Gastrocnemius medialis (tissue), 4 donors: ENCODE results near the gene FRG1. TPM values are rescaled to one million over a fixed set of nuclear protein-coding genes. Genes with fewer than 3 reads are reported as not detected.
A peak's percentile ranks its signal among the peaks of the same experiment; 100 is the strongest.
"Not testable (repeated sequence)": the region's sequence is repeated elsewhere in the genome, so short reads cannot be mapped to it uniquely, and the experiment has no call there.

Source experiments
- ATAC-seq, 2 donors: fragments of 150-250 bp; one replicate each; pipeline ENCODE4 v1.9.1; 2016
- DNase-seq, 2 donors: peaks; one replicate each; pipeline ENCODE4 v3.0.0-alpha.2; 2019
- H3K27ac ChIP-seq, 4 donors: fragments of 200-600 bp; sonication (generic); 1 replicate in 1 of 4; 2 replicates in 3 of 4; pipeline ENCODE4 v1.5.1; 2016 to 2018; ENCODE audit warnings: mild to moderate bottlenecking in 2 of 4, moderate library complexity in 1 of 4
- H3K27me3 ChIP-seq, 3 donors: fragments of 200-600 bp; sonication (generic) in 2 of 3; 1 replicate in 1 of 3; 2 replicates in 2 of 3; pipeline versions ENCODE4 v1.5.1 to v1.6.0; 2016 to 2019; ENCODE audit warnings: mild to moderate bottlenecking in 1 of 3, moderate library complexity in 1 of 3
- H3K36me3 ChIP-seq, 2 donors: fragments of 200-600 bp; sonication (generic) in 1 of 2; one replicate each; pipeline ENCODE4 v1.5.1; 2017 to 2018
- H3K4me1 ChIP-seq, 2 donors: fragments of 200-600 bp; sonication (generic) in 1 of 2; one replicate each; pipeline ENCODE4 v1.5.1; 2016 to 2017; ENCODE audit warnings: mild to moderate bottlenecking in 2 of 2
- H3K4me3 ChIP-seq, 4 donors: fragments of 200-600 bp; sonication (generic) in 3 of 4; 1 replicate in 1 of 4; 2 replicates in 3 of 4; pipeline ENCODE4 v1.5.1; 2016 to 2019; ENCODE audit warnings: mild to moderate bottlenecking in 2 of 4
- H3K9me3 ChIP-seq, 3 donors: fragments of 200-600 bp; sonication (generic) in 2 of 3; 1 replicate in 1 of 3; 2 replicates in 2 of 3; pipeline ENCODE4 v1.5.1; 2016 to 2019
- POLR2A ChIP-seq, 2 donors: fragments of 450-650 bp; IDR thresholded peaks; one replicate each; pipeline ENCODE4 v1.6.1; 2017; ENCODE audit warnings: antibody characterized with exemption in 2 of 2, mild to moderate bottlenecking in 2 of 2, moderate library complexity in 2 of 2
- in situ Hi-C, 4 donors: fragments of 200-750 bp; cut with MboI; loops; one replicate each; pipeline versions ENCODE4 v1.15.0 to v1.8.0; 2017; ENCODE audit warnings: low sequenced_read_pairs in 4 of 4
- intact Hi-C: fragments of 100-400 bp; cut with DNase I; formaldehyde crosslinking; loops from one replicate; pipeline ENCODE4 v1.15.1; 2023; ENCODE audit warnings: low total_unique reads
- total RNA-seq, 4 donors: library from RNA; depleted of rRNA; stranded (reverse); fragments of >200 nt; gene quantifications; one replicate each; pipeline versions ENCODE4 v1.1.0 to v1.2.3, GENCODE V29; 2016
- TF ChIP-seq, protein P1 (sequence below), 5 experiments: fragments of 450-650 bp in 3 of 5; fragments of 200-600 bp in 2 of 5; sonication (generic) in 2 of 5; IDR thresholded peaks in 4 of 5; conservative IDR thresholded peaks in 1 of 5; 1 replicate in 4 of 5; 2 replicates in 1 of 5; pipeline ENCODE4 v1.5.1; 2016 to 2019; ENCODE audit warnings: antibody characterized with exemption in 5 of 5, mild to moderate bottlenecking in 3 of 5, moderate library complexity in 3 of 5

Gene FRG1
- total RNA-seq, result 10 to 100 TPM in 3 of 4 donors, 1 to 10 TPM in 1; 9.3 to 39.3 (median 22.9) TPM

DNA sequence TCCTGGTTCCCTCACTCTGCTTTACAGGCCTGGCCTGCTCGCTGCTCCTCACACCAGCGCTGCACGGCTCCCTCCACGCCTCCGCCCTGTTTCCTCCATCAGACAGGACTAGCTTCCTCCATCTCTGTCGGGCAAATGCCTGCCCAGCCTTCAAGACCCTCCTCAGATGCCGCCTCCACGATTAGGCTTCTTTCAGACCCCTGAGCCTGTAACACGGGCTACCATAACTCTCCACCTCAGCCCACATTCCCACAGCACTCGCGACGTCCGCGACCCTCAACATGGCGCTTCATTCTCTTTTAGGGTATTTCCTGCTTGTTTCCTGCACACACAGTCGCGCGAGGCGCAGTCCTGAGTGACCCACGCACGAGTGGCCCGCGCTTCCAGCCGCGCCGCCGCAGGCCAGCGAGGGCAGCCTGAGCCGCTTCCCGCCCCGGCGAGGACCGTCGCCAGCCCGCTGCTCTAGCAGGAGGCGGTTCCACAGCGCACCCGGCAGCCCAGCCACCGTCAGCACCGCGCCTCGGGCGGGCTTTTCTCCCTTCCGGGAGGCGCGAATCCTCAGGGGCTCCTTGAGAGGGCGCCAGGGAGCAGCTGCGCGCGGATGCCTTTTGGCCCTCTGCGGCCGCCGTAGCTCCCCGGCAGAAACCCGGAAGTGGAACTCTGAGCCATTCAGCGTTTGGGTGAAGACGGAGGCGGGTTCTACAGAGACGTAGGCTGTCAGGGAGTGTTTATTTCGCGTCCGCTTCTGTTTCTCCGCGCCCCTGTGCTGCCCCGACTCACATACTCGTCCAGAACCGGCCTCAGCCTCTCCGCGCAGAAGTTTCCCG lies at the start of gene FRG1:
Gene FRG1, plus strand, starts transcription at position 695 of the 827 bp plus-strand sequence. CDS start 138 bp downstream, outside the sequence.
- Histone ChIP-seq H3K4me1 (peaks cover 22 to 26% of the 10 kb centered on the region in 2 donors), H3K36me3 (peaks cover 0 to 4% of the 10 kb centered on the region in 2 donors), H3K27ac (peak within 1 kb of the TSS; percentile 88 to 96 (median 90)), H3K4me3 (peak within 1 kb of the TSS; percentile 82 to 100 (median 85)), H3K9me3 (no peaks in the 10 kb centered on the region), H3K27me3 (no peaks in the 10 kb centered on the region)
- TF ChIP-seq, protein P1, sequence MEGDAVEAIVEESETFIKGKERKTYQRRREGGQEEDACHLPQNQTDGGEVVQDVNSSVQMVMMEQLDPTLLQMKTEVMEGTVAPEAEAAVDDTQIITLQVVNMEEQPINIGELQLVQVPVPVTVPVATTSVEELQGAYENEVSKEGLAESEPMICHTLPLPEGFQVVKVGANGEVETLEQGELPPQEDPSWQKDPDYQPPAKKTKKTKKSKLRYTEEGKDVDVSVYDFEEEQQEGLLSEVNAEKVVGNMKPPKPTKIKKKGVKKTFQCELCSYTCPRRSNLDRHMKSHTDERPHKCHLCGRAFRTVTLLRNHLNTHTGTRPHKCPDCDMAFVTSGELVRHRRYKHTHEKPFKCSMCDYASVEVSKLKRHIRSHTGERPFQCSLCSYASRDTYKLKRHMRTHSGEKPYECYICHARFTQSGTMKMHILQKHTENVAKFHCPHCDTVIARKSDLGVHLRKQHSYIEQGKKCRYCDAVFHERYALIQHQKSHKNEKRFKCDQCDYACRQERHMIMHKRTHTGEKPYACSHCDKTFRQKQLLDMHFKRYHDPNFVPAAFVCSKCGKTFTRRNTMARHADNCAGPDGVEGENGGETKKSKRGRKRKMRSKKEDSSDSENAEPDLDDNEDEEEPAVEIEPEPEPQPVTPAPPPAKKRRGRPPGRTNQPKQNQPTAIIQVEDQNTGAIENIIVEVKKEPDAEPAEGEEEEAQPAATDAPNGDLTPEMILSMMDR (IDR thresholded peaks at IDR 0.05 in 4 of 5, conservative IDR thresholded peaks at IDR 0.05 in 1 of 5), result peak; percentile 76 to 92 (median 82)
- peak; percentile 47 to 56 for TF ChIP-seq POLR2A (IDR thresholded peaks at IDR 0.05)
- ATAC-seq (peak; percentile 99 to 100), DNase-seq (peak; percentile 89 to 93)
- in situ Hi-C loops, result no loop called here
- intact Hi-C loops, result no loop called here

DNA sequence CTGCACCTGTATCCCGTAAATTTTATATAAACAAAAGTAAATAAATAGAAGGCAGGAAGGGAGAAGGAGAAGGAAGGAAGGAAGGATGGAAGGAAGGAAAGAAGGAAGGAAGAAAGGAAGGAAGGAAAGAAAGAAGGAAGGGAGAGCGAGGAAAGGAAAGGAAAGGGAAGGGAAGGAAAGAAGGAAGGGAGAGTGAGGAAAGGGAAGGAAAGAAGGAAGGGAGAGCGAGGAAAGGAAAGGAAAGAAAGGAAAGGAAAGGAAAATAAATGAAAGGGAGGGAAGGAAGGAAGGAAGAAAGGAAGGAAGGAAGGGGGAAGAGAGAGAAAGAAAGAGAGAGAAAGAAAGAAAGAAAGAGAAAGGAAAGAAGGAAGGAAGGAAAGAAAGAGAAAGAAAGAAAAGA lies 43.0 kb upstream of the FRG1 start:
- intact Hi-C loops, result no loop called here

DNA sequence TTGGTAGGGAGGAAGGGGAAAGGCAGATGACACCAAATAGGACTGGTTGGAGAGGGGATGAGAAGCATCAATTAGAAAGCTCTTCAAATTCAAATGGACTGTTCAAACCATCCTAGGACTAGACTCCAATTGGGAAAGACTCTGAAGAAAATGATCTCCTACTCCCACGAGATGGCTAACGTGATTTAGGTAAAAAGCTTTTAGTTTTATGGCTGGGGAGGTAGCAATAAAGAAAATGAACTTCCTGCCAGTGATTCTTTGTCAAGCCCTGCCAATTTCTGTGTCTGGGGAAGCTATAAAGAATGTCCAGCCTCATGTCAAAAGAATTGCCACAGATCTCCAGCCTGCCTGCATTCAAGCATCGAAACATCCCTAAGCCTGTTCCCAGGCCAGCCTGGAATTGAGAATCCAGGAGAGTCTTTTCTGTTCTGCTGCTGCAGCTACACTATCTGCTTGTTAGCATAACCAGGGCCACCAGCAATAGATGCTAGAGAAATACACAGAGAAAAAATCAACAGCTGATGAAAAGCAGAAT lies 41.1 kb upstream of the FRG1 start:
- DNase-seq, in situ Hi-C loops, H3K9me3 ChIP-seq, H3K36me3 ChIP-seq, intact Hi-C loops, H3K4me3 ChIP-seq, ATAC-seq, H3K27me3 ChIP-seq, H3K27ac ChIP-seq, H3K4me1 ChIP-seq: not testable (repeated sequence)

More for the DNA sequence above, 43.0 kb upstream of the FRG1 start:
- H3K27ac ChIP-seq, result no peak overlapping the region
- no peaks in the 10 kb centered on the region for H3K27me3 ChIP-seq
- TF ChIP-seq, protein P1 (IDR thresholded peaks at IDR 0.05 in 4 of 5, conservative IDR thresholded peaks at IDR 0.05 in 1 of 5), result no peak
- TF ChIP-seq POLR2A (IDR thresholded peaks at IDR 0.05), result no peak
- DNase-seq (no peak), ATAC-seq (no peak)
- no peaks in the 10 kb centered on the region for H3K4me1 ChIP-seq
- no peaks in the 10 kb centered on the region for H3K36me3 ChIP-seq
- in situ Hi-C loops, result no loop called here
- H3K4me3 ChIP-seq, result no peak overlapping the region
- H3K9me3 ChIP-seq, result no peaks in the 10 kb centered on the region

DNA sequence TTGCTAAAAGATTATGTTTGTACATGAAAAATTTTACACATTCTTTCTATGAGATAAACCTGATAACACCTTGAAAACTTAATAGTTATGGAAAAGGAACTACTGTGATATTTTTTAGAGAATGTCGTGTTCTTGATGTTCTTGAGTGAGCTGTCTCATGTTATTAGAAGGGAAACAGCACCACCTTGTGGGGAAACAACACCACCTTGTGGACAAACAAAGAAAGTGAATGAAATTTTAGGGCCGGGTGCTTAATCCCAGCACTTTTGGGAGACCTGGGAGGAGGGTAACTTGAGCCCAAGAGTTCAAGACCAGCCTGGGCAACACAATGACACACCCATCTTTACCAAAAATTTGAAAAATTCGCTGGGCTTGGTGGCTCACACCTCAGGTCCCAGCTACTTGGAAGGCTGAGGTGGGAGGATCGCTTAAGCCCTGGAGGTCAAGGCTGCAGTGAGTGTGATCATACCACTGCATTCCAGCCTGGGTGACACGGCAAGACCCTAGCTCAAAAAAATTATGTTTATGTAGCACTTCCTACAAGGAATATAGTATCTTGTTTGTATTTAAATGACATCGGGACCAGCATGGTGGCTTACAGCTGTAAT lies 36.1 kb upstream of the FRG1 start:
- ATAC-seq, intact Hi-C loops, H3K9me3 ChIP-seq, in situ Hi-C loops, H3K36me3 ChIP-seq, H3K27me3 ChIP-seq, DNase-seq, H3K4me3 ChIP-seq, H3K27ac ChIP-seq, H3K4me1 ChIP-seq: not testable (repeated sequence)
- TF ChIP-seq, protein P1 (IDR thresholded peaks at IDR 0.05 in 4 of 5, conservative IDR thresholded peaks at IDR 0.05 in 1 of 5), result peak; percentile 21 to 71 (median 41)

DNA sequence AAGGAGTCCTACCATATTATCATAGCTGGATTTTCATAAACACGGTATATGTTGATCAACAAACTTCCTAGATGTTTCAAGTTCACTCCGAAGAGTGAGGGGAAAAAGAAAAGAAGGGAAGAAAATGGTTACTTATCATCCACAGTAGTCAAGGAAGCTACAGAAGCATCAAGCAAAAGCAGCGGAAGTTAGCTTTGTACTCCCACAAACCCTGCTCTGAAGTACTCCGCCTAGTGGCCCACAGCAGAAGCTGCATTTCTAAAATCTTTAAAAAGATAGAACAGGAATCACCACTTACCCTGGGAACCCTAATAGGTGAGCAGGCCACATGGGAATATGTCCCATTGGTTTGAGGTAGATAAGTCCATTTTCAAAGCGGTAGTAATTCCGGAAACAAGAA lies 28.5 kb upstream of the FRG1 start:
- intact Hi-C loops (no loop called here), in situ Hi-C loops (no loop called here)
- ATAC-seq (no peak), DNase-seq (no peak)
- no peak for TF ChIP-seq POLR2A (IDR thresholded peaks at IDR 0.05)
- TF ChIP-seq, protein P1 (IDR thresholded peaks at IDR 0.05 in 4 of 5, conservative IDR thresholded peaks at IDR 0.05 in 1 of 5), result no peak
- Histone ChIP-seq H3K9me3 (no peaks in the 10 kb centered on the region), H3K27me3 (no peaks in the 10 kb centered on the region), H3K36me3 (no peaks in the 10 kb centered on the region), H3K4me1 (no peaks in the 10 kb centered on the region), H3K27ac (no peak overlapping the region), H3K4me3 (no peak overlapping the region)
